NCI-H446 treated with DMSO at 0.1 percent for 48 hours (cell line): ENCODE measurements around the gene OCIAD2.
"Not testable (repeated sequence)": the region's sequence is repeated elsewhere in the genome, so short reads cannot be mapped to it uniquely, and the experiment has no call there.

Source experiments
- DNase-seq: peaks from one replicate; lab custom pipeline; 2025; lab: John Stamatoyannopoulos, UW

The OCIAD2 gene

GRCh38 chr4:48907706-48908477, 1.3 kb upstream of the OCIAD2 start:
- DNase-seq: no peak

- no peak for DNase-seq
Observed at GRCh38 chr4:48905363-48906015, 1.1 kb downstream of the OCIAD2 start.

DNA sequence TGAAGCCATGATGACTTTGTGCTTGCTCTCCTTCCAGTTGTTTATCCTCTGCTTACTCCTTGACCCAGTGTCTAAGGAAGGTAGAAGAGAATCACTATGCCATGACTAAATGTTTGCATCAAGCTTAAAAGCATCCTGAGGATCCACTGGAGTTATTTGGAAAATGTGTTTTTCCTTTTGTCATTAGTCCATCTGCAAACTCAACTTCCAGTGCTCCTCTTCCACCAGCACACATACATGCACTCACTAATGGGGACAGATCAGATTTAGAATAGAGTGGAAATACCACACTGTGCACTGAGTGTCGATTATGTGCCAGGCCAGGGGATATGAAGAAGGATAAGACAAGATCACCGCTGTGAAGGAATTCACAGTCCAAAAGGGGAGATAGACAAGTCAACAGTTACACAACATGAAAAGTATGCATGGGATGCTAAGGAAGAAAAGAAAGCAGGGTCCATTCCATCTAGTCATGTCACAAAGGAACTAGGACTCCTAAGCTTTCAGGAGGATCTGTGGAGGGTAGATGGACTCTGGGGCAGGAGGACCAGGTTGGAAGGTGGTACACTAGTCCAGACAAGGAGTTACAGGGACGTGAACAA, 1.9 kb downstream of the OCIAD2 start:
- no peak for DNase-seq

- no peak for DNase-seq
Observed at GRCh38 chr4:48904101-48904500, 2.5 kb downstream of the OCIAD2 start.

DNA sequence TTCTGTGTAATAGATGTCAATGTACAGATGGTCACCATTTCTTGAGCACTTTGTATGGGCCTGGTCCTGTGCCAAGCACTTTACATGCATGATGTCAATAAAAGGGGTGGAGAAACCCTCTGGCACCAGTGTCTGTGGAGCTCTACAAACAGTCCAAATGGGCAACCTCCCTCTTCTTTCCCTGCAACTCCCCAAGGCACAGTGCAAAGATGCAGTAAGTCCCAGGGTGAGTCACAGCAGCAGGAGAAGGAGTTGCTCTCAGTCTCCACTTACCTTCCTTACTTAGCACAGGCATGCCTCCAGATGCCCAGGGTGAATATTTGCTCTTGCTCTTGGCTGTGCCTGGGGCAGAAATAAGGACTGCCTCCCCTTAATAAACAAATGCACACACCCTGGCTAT, 4.3 kb downstream of the OCIAD2 start:
- peak; percentile 93 for DNase-seq

DNA sequence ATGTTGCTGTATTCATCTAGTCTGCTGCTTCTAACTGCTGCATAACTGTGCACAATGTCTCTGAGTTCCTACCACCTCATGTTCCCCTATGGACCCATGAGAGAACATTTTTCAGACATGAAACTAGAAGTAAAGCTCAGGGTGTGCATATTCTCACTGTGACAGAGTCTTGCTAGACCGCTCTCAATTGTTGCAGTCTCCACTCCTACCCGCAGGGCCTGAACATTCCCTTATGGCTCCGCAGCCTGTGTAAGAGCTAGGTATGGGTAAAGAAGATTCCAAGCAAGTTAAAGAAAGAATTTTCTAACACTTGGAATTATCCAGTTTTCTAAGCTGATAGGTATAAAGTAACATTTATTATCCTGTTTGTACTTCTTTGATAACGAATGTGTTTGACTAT, 5.4 kb downstream of the OCIAD2 start:
- no peak for DNase-seq

GRCh38 chr4:48899950-48900349, 6.6 kb downstream of the OCIAD2 start:
- no peak for DNase-seq

DNA sequence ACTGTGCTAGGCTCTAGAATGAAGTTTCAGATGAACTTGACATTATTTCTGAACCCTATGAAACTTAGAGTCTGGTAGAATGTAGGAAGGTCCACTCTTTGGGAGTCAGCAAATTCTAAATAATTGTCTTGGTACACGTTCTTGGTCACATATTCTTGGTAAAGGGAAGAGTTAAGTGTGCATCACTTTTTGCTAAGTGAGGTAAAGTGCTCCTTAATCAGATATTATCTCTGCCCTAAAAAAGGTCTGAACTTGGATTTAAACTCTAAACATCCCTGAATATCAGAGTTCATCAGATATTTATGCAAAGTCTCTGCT, 7.2 kb downstream of the OCIAD2 start:
- no peak for DNase-seq

GRCh38 chr4:48898733-48899431, 7.7 kb downstream of the OCIAD2 start:
- DNase-seq: no peak

DNA sequence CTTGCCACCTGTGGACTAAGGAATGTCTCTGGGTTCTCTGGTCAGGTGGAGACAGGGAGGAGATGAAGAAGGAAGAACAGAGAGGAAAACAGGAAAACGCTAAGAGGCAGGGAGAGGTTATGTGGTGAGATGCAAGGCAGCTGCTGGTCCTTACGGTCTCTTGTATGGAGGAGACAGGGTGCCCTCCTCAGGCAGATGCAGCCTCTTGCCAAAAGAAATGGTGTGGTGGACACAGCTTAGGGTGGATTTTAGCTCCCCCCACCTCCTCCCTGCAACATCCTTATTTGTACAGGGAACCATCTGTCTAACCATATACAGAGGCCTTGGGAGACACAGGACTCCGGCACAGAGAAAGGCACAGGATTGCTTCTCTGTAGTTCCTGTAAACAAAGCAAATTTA, 9.7 kb downstream of the OCIAD2 start:
- DNase-seq: no peak

DNA sequence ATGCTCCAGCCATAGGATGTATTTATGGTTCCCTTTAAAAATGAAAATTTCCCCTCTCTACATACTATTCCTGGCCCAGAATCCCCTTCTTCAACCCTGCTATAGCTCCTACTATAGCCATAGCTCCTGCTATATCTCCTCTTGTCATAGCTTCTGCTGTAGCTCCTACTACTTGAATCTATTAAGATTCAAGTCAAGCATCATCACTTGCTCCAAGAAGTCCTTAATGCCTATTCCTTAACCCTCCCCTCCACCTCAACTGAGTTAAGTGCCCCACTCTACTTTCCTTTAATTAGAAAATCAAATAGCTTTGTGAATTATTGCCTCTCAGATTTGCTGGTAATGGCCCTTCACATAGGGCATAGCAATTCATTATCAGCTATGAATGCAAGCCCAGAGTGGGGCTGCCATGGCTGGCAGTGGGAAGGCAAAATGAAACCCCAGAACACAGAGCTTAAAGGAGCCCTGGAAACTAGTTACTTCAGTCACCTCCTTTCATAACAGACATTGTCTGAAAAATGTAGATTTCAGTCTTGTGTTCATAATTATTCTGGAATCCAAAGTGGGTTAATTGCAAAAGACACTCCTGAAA, 15.4 kb downstream of the OCIAD2 start:
- no peak for DNase-seq

GRCh38 chr4:48889750-48890149, 16.8 kb downstream of the OCIAD2 start:
- not testable (repeated sequence) for DNase-seq

GRCh38 chr4:48881646-48882045, 24.9 kb downstream of the OCIAD2 start:
- not testable (repeated sequence) for DNase-seq

DNA sequence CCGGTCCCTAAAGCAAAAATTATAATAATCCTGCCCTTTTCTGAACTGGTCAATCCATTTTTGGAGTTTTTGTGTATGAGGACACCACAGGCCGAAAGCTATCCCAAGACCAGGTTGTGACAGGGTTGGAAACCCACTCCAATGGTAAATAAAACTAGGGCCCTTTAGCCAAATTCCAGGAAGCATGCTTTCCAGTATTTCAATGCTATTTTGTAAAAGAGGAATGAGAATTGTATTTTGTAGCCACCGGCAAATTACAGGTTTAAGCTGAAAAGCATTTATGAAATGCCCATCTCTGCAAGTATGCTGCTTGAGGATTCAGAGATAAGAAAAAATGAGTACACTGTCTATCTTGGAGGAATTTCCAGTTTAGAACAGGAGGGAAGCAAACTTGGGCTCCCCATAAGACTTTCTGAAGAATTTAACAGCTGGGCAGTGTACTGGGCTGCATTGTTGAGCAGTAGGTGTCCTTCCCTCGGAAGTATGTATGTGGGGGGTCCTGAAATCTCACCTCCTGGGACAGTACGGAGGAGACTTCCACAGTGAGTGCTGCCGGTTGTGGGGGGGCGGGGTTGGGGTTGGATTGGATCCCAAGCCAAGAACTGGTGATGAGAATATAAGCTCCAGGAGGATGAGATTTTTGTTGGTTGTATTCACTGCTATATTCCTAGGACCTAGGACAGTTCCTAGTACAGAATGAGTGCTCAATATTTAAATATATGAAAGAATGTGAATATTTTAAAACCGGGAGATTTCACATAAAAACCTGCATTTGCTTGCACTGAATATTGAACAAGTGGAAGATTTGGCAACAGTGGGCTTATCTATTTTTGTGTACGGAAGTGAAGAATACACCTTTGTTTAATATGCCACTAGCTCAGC, 26.8 kb downstream of the OCIAD2 start:
- DNase-seq: no peak

- no peak for DNase-seq
Observed at GRCh38 chr4:48877827-48878535, 28.6 kb downstream of the OCIAD2 start.

GRCh38 chr4:48864696-48865095, 41.9 kb downstream of the OCIAD2 start:
- DNase-seq: not testable (repeated sequence)

GRCh38 chr4:48863728-48864127, 42.8 kb downstream of the OCIAD2 start:
- no peak for DNase-seq

DNA sequence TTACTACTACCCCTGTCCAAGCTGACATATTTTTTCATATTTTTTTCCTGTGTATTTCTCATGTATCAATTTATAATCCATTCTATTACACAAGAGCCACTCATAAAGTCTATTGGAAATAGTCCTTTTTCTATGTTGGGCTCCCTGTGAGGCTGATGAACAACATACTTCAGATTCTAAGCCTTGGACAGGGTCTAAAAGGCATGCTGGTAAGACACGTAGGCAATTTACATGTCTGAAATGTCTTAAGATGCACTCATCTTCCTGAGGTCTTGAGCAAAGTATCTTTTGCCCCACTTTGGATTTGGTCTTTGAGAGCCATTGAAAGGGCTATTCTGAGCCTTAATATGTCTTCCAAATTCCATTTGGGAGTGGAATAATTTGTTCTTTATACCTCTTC, 43.9 kb downstream of the OCIAD2 start:
- DNase-seq: no peak

- DNase-seq: no peak
Observed at GRCh38 chr4:48862038-48862437, 44.5 kb downstream of the OCIAD2 start.

- DNase-seq: no peak
Observed at GRCh38 chr4:48858130-48858529, 48.4 kb downstream of the OCIAD2 start.

DNA sequence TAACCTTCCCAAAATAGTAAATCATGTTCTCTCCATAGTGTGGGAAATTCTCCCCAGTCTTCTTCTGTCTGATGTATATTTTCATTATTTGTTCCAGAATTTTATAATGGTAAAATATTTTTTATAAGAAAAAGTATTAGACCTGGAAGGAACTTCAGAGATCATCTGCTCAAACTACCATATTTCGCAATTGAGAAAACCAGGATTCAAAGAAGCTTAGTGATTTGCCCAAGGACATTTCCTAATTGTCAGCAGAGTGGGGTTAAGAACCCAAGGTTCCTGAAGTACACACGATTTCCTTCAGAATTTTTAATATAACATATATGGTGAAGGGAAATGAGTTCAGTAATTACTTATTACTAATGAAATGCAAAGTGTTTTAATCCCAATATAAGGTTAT, 51.6 kb downstream of the OCIAD2 start:
- DNase-seq: no peak
